G401 (cell line): ENCODE measurements around the gene METTL23. TPM values are rescaled to one million over a fixed set of nuclear protein-coding genes. Genes with fewer than 3 reads are reported as not detected.
"Not testable (repeated sequence)": the region's sequence is repeated elsewhere in the genome, so short reads cannot be mapped to it uniquely, and the experiment has no call there.

Experiments used
- DNase-seq: peaks from one replicate; pipeline ENCODE4 v3.0.0-alpha.2; 2015; ENCODE audit warnings: low spot score
- in situ Hi-C: cut with HindIII; loops from 2 replicates; pipeline ENCODE4 v1.10.0; 2016; ENCODE audit warnings: low sequenced_read_pairs, mixed read lengths
- total RNA-seq: library from RNA; depleted of rRNA; stranded (reverse); fragments of >200 nt; shearing (Covaris generic); gene quantifications from 2 replicates; pipeline ENCODE4 v1.2.3, GENCODE V29; 2014

The METTL23 gene
- total RNA-seq, 1 experiment from 2014 or later, result 25.9 TPM

GRCh38 chr17:76726231-76726775 lies 336 bp upstream of the METTL23 start, which contains the start of gene JMJD6:
JMJD6 (minus strand) TSS chr17:76726606; CDS start chr17:76726475, 131 bp downstream.
- in situ Hi-C loops, result no loop called here
- DNase-seq, result peak; percentile 97

- DNase-seq, result no peak
- in situ Hi-C loops, result no loop called here
Observed at GRCh38 chr17:76727745-76728456, 1.3 kb downstream of the METTL23 start.

- DNase-seq, in situ Hi-C loops: not testable (repeated sequence)
Observed at GRCh38 chr17:76731800-76732733, 5.4 kb downstream of the METTL23 start.

GRCh38 chr17:76732734-76733617 lies 6.3 kb downstream of the METTL23 start:
- in situ Hi-C loops, result no loop called here
- no peak for DNase-seq

- in situ Hi-C loops, result no loop called here
- DNase-seq, result no peak
Observed at GRCh38 chr17:76733618-76733957, 6.9 kb downstream of the METTL23 start.

GRCh38 chr17:76734080-76734840 lies 7.6 kb downstream of the METTL23 start:
- DNase-seq, result no peak
- in situ Hi-C loops, result no loop called here

- in situ Hi-C loops, result no loop called here
- DNase-seq, result no peak
Observed at GRCh38 chr17:76735006-76735405, 8.4 kb downstream of the METTL23 start.

- no peak for DNase-seq
- in situ Hi-C loops, result no loop called here
Observed at GRCh38 chr17:76735586-76736348, 9.1 kb downstream of the METTL23 start.

- peak; percentile 53 for DNase-seq
- in situ Hi-C loops, result no loop called here
Observed at GRCh38 chr17:76736349-76737081, 9.9 kb downstream of the METTL23 start.

GRCh38 chr17:76737082-76737675 lies 10.5 kb downstream of the METTL23 start, which contains the start of gene SRSF2:
SRSF2 (minus strand) TSS chr17:76737331; CDS start chr17:76737160, 171 bp downstream.
- in situ Hi-C loops, result no loop called here
- peak; percentile 98 for DNase-seq

- in situ Hi-C loops, result no loop called here
- peak; percentile 87 for DNase-seq
Observed at GRCh38 chr17:76737676-76738467, 11.2 kb downstream of the METTL23 start, which contains the start of gene MFSD11. MFSD11 (plus strand) TSS chr17:76738119; CDS start chr17:76738353, 234 bp downstream.

GRCh38 chr17:76738468-76738850 lies 11.8 kb downstream of the METTL23 start:
- in situ Hi-C loops, result no loop called here
- DNase-seq, result peak; percentile 29

GRCh38 chr17:76739568-76740115 lies 13.0 kb downstream of the METTL23 start:
- DNase-seq, in situ Hi-C loops: not testable (repeated sequence)

GRCh38 chr17:76740329-76741118 lies 13.9 kb downstream of the METTL23 start:
- in situ Hi-C loops, result no loop called here

GRCh38 chr17:76742958-76743357 lies 16.3 kb downstream of the METTL23 start:
- in situ Hi-C loops, result no loop called here
- no peak for DNase-seq

More at GRCh38 chr17:76740329-76741118, 13.9 kb downstream of the METTL23 start:
- DNase-seq, result no peak
